Glutamatergic neuron (in vitro differentiated cells): ENCODE measurements around the gene GALC. TPM values are rescaled to one million over a fixed set of nuclear protein-coding genes. Genes with fewer than 3 reads are reported as not detected.
A peak's percentile ranks its signal among the peaks of the same experiment; 100 is the strongest.

Experiments used
- DNase-seq: peaks from one replicate; pipeline ENCODE4 v3.0.0; 2022
- H3K27ac Mint-ChIP-seq: one replicate; pipeline ENCODE4 v1.8.0; 2020; ENCODE audit warnings: mild to moderate bottlenecking, mixed read lengths, inconsistent platforms; ENCODE audit not compliant: unreplicated experiment
- H3K27me3 Mint-ChIP-seq: one replicate; pipeline ENCODE4 v1.8.0; 2020; ENCODE audit warnings: mild to moderate bottlenecking, moderate library complexity, mixed read lengths, inconsistent platforms; ENCODE audit not compliant: unreplicated experiment
- H3K36me3 Mint-ChIP-seq: one replicate; pipeline ENCODE4 v1.8.0; 2020; ENCODE audit warnings: mild to moderate bottlenecking, mixed read lengths, inconsistent platforms; ENCODE audit not compliant: unreplicated experiment
- H3K4me1 Mint-ChIP-seq: one replicate; pipeline ENCODE4 v1.8.0; 2020; ENCODE audit warnings: mild to moderate bottlenecking, low read depth, mixed read lengths, inconsistent platforms; ENCODE audit not compliant: unreplicated experiment
- H3K4me3 Mint-ChIP-seq: one replicate; pipeline ENCODE4 v1.8.0; 2020; ENCODE audit warnings: mild to moderate bottlenecking, mixed read lengths, inconsistent platforms; ENCODE audit not compliant: unreplicated experiment
- H3K9me3 Mint-ChIP-seq: one replicate; pipeline ENCODE4 v1.8.0; 2020; ENCODE audit warnings: mild to moderate bottlenecking, moderate library complexity, mixed read lengths, inconsistent platforms; ENCODE audit not compliant: unreplicated experiment
- CTCF ChIP-seq: fragments of 200-600 bp; sonication (generic); IDR thresholded peaks from one replicate; pipeline ENCODE4 v1.5.0; 2021; ENCODE audit not compliant: partially characterized antibody, unreplicated experiment
- total RNA-seq: library from RNA; stranded (reverse); fragmentation: NEBNext Ultra II Directional; extraction: Animal tissue kit (Norgen Biotek cat#: 25700); gene quantifications from one replicate; pipeline ENCODE4 v1.2.1, GENCODE V29; 2021; ENCODE audit not compliant: unreplicated experiment

Gene GALC
- total RNA-seq, 1 donor from 2014 or later = 16.1 TPM

- peaks cover 2% of the 10 kb centered on the region for H3K27me3 Mint-ChIP-seq
- peaks cover 2% of the 10 kb centered on the region for H3K4me1 Mint-ChIP-seq
- H3K27ac Mint-ChIP-seq = no peak overlapping the region
- TF ChIP-seq CTCF = no peak
- H3K36me3 Mint-ChIP-seq = peaks cover 6% of the 10 kb centered on the region
- DNase-seq = no peak
- no peak overlapping the region for H3K4me3 Mint-ChIP-seq
- no peaks in the 10 kb centered on the region for H3K9me3 Mint-ChIP-seq
Measured at GRCh38 chr14:88016768-88017167, 23.8 kb upstream of the GALC start.

GRCh38 chr14:88013750-88014349 is 20.9 kb upstream of the GALC start:
- Mint-ChIP-seq H3K27me3 (no peaks in the 10 kb centered on the region), H3K36me3 (no peaks in the 10 kb centered on the region), H3K4me1 (no peaks in the 10 kb centered on the region), H3K4me3 (no peak overlapping the region), H3K27ac (no peak overlapping the region), H3K9me3 (no peaks in the 10 kb centered on the region)
- TF ChIP-seq CTCF = peak; percentile 86
- DNase-seq = peak; percentile 70

GRCh38 chr14:88012495-88012894 is 19.5 kb upstream of the GALC start:
- Mint-ChIP-seq H3K4me3 (no peak overlapping the region), H3K36me3 (no peaks in the 10 kb centered on the region), H3K27me3 (no peaks in the 10 kb centered on the region), H3K9me3 (no peaks in the 10 kb centered on the region), H3K4me1 (no peaks in the 10 kb centered on the region), H3K27ac (no peak overlapping the region)
- DNase-seq = no peak
- no peak for TF ChIP-seq CTCF

GRCh38 chr14:88010331-88010730 is 17.3 kb upstream of the GALC start:
- Mint-ChIP-seq H3K9me3 (no peaks in the 10 kb centered on the region), H3K36me3 (no peaks in the 10 kb centered on the region), H3K27ac (no peak overlapping the region)

More at GRCh38 chr14:88010331-88010730, 17.3 kb upstream of the GALC start:
- Mint-ChIP-seq H3K4me3 (no peak overlapping the region), H3K4me1 (no peaks in the 10 kb centered on the region), H3K27me3 (no peaks in the 10 kb centered on the region)
- no peak for TF ChIP-seq CTCF
- DNase-seq = no peak
